ENCODE results near the gene KLHDC1. TPM values are rescaled to one million over a fixed set of nuclear protein-coding genes. Genes with fewer than 3 reads are reported as not detected.

The KLHDC1 gene
- total and polyA plus RNA-seq, 9 of the 15 experiments (the other 6 are each of a cell fraction or from before 2014, with no cell fraction given) = 0.08 to 0.41 (median 0.18) TPM

DNA sequence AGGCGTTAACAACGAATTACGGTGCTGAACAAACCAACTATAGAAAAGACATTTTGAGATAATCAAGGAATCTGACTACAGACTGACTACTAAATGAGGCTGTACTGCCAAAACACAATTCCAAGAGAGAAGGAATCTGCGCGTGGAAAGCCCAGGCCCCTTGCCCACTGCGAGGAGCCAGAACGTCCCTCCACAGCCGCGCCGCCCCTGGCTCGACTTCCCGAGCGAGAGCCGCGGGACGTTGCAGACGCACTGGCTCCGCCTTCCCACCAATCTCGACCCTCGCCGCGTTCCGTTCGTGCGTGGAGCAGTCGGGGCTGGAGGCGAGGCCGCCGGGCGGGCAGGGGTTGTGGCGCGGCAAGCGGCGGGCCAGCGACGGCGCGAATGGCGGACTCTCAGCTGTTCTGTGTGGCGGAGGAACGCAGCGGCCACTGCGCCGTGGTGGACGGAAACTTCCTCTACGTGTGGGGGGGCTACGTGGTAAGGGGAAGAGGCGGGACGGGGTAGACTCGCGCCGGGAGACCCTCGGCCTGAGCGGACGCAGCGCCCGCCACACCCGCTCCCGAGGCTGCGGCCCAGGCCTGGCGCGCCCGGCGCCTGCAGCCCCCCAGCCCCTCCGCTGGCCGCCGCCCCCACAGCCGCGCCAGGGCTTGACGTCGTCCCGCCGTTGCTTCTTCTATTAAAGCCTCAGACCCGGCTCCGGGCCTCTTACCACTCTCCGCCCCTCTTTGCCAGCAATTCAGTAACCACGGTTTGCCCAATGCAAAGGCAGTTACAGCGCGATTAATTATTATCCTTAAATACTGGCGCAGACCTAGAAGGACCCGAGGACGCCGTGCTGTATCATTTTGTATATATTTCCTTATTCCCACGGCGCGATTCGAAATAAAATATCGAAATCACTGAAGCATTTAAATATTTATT lies at the start of gene KLHDC1 (continued):
- TF ChIP-seq ZNF133 (CRISPR knock-in tag; IDR thresholded peaks at IDR 0.05) = no peak
- TF ChIP-seq EP400 (IDR thresholded peaks at IDR 0.05) = no peak
- no peak for TF ChIP-seq SIN3B (IDR thresholded peaks at IDR 0.05; ENCODE audit: low read depth)
- no peak for TF ChIP-seq KLF6 (CRISPR knock-in tag; IDR thresholded peaks at IDR 0.05; ENCODE audit: borderline replicate concordance)
- no peak for TF ChIP-seq SRSF1 (IDR thresholded peaks at IDR 0.05; ENCODE audit: low read depth, low read length)
- no peak for TF ChIP-seq OTX1 (CRISPR knock-in tag; IDR thresholded peaks at IDR 0.05)
- no peak for TF ChIP-seq SMARCC2 (IDR thresholded peaks at IDR 0.05; ENCODE audit: low read depth)
- no peak for TF ChIP-seq ZNF76 (CRISPR knock-in tag; IDR thresholded peaks at IDR 0.05; ENCODE audit: borderline replicate concordance)
- no peak for TF ChIP-seq TCF3 (CRISPR knock-in tag; IDR thresholded peaks at IDR 0.05)
- no peak for TF ChIP-seq ZSCAN29 (IDR thresholded peaks at IDR 0.05)
- no peak for TF ChIP-seq HNRNPL (IDR thresholded peaks at IDR 0.05; ENCODE audit: low read depth, low read length)
- no peak for TF ChIP-seq PHF20 (IDR thresholded peaks at IDR 0.05; ENCODE audit: partially characterized antibody)
- TF ChIP-seq ASH1L (IDR thresholded peaks at IDR 0.05; ENCODE audit: borderline replicate concordance, low read depth, partially characterized antibody) = no peak
- TF ChIP-seq TCF7 (IDR thresholded peaks at IDR 0.05; ENCODE audit: borderline replicate concordance) = no peak
- no peak for TF ChIP-seq ZC3H4 (CRISPR knock-in tag; IDR thresholded peaks at IDR 0.05; ENCODE audit: borderline replicate concordance)
- TF ChIP-seq, protein P1, sequence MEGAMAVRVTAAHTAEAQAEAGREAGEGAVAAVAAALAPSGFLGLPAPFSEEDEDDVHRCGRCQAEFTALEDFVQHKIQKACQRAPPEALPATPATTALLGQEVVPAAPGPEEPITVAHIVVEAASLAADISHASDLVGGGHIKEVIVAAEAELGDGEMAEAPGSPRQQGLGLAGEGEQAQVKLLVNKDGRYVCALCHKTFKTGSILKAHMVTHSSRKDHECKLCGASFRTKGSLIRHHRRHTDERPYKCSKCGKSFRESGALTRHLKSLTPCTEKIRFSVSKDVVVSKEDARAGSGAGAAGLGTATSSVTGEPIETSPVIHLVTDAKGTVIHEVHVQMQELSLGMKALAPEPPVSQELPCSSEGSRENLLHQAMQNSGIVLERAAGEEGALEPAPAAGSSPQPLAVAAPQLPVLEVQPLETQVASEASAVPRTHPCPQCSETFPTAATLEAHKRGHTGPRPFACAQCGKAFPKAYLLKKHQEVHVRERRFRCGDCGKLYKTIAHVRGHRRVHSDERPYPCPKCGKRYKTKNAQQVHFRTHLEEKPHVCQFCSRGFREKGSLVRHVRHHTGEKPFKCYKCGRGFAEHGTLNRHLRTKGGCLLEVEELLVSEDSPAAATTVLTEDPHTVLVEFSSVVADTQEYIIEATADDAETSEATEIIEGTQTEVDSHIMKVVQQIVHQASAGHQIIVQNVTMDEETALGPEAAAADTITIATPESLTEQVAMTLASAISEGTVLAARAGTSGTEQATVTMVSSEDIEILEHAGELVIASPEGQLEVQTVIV (CRISPR knock-in tag; IDR thresholded peaks at IDR 0.05; ENCODE audit: borderline replicate concordance) = no peak
- TF ChIP-seq, protein P2, sequence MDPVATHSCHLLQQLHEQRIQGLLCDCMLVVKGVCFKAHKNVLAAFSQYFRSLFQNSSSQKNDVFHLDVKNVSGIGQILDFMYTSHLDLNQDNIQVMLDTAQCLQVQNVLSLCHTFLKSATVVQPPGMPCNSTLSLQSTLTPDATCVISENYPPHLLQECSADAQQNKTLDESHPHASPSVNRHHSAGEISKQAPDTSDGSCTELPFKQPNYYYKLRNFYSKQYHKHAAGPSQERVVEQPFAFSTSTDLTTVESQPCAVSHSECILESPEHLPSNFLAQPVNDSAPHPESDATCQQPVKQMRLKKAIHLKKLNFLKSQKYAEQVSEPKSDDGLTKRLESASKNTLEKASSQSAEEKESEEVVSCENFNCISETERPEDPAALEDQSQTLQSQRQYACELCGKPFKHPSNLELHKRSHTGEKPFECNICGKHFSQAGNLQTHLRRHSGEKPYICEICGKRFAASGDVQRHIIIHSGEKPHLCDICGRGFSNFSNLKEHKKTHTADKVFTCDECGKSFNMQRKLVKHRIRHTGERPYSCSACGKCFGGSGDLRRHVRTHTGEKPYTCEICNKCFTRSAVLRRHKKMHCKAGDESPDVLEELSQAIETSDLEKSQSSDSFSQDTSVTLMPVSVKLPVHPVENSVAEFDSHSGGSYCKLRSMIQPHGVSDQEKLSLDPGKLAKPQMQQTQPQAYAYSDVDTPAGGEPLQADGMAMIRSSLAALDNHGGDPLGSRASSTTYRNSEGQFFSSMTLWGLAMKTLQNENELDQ (CRISPR knock-in tag; IDR thresholded peaks at IDR 0.05; ENCODE audit: borderline replicate concordance) = no peak
- no peak for TF ChIP-seq DMBX1 (CRISPR knock-in tag; IDR thresholded peaks at IDR 0.05; ENCODE audit: borderline replicate concordance)
- TF ChIP-seq SMARCA4 (IDR thresholded peaks at IDR 0.05) = no peak
- TF ChIP-seq KLF16 (IDR thresholded peaks at IDR 0.05) = no peak
- no peak for TF ChIP-seq BRCA1 (IDR thresholded peaks at IDR 0.05)
- TF ChIP-seq BRCA1 (CRISPR knock-in tag; IDR thresholded peaks at IDR 0.05) = no peak
- no peak for TF ChIP-seq ZNF778 (CRISPR knock-in tag; IDR thresholded peaks at IDR 0.05)
- TF ChIP-seq CSDE1 (IDR thresholded peaks at IDR 0.05) = no peak
- no peak for TF ChIP-seq ZBTB1 (CRISPR knock-in tag; IDR thresholded peaks at IDR 0.05; ENCODE audit: borderline replicate concordance, low read depth)
- peak; percentile 81 for TF ChIP-seq GATAD2A (IDR thresholded peaks at IDR 0.05)
- TF ChIP-seq, protein P3, sequence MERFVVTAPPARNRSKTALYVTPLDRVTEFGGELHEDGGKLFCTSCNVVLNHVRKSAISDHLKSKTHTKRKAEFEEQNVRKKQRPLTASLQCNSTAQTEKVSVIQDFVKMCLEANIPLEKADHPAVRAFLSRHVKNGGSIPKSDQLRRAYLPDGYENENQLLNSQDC (CRISPR knock-in tag; IDR thresholded peaks at IDR 0.05) = no peak

All from K562 (cell line).